Upper lobe of right lung (tissue), 1 donor: ENCODE results near the gene KCTD15. TPM values are rescaled to one million over a fixed set of nuclear protein-coding genes. Genes with fewer than 3 reads are reported as not detected.

Experiments used
- ATAC-seq: fragments of 200-7000 bp; cut with Tn5 transposase; one replicate; pipeline ENCODE4 v1.9.1; 2020; ENCODE audit warnings: mild to moderate bottlenecking, moderate library complexity
- DNase-seq: peaks from one replicate; pipeline ENCODE4 v3.0.0-alpha.2; 2020
- H3K27ac ChIP-seq: fragments of 200-600 bp; one replicate; pipeline ENCODE4 v1.8.0; 2022
- H3K27me3 ChIP-seq: fragments of 200-600 bp; one replicate; pipeline ENCODE4 v1.8.0; 2022; ENCODE audit warnings: mild to moderate bottlenecking
- H3K36me3 ChIP-seq: fragments of 200-600 bp; one replicate; pipeline ENCODE4 v1.8.0; 2022
- H3K4me1 ChIP-seq: fragments of 200-600 bp; one replicate; pipeline ENCODE4 v1.8.0; 2022
- H3K4me3 ChIP-seq: fragments of 200-600 bp; one replicate; pipeline ENCODE4 v1.8.0; 2022; ENCODE audit warnings: mild to moderate bottlenecking
- H3K9me3 ChIP-seq: fragments of 200-600 bp; one replicate; pipeline ENCODE4 v1.8.0; 2022
- intact Hi-C: fragments of 100-400 bp; cut with DNase I; formaldehyde crosslinking; loops from one replicate; pipeline ENCODE4 v1.11.0; 2022
- total RNA-seq: library from RNA; stranded (reverse); fragmentation: NEBNext Ultra II Directional; extraction: Animal tissue kit (Norgen Biotek cat#: 25700); gene quantifications from one replicate; pipeline ENCODE4 v1.2.1, GENCODE V29; 2021
- TF ChIP-seq, protein P1 (sequence below): fragments of 200-600 bp; IDR thresholded peaks from one replicate; pipeline ENCODE4 v1.8.0; 2022; ENCODE audit warnings: antibody characterized with exemption
- donor health status: DM: no; HTN: yes; CAD: no; lungs with severe emphysema.

The KCTD15 gene
- total RNA-seq, 1 donor from 2014 or later: 48.7 TPM

DNA sequence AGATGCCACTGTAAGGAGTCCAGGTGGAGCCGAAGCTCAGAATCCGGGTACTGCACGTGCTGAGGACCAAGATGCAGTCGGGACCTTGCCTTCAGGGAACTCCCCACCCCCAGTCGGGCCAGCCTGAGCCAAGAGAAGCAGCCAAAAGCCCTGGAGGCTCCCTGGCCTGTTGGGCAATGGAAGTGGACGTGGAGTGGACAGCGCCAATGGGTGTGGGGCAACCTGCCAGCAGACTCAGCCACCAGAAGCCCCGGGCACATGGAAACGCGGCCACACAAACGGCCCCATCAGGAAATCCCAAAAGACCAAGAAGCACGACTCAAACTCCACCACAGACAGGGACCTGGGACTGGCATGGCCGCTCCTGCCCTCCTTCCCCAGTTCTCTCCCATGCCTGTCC, 30.0 kb upstream of the KCTD15 start:
- no peak for ATAC-seq
- Histone ChIP-seq H3K27me3 (peaks cover 15% of the 10 kb centered on the region), H3K27ac (no peak overlapping the region), H3K9me3 (no peaks in the 10 kb centered on the region), H3K36me3 (no peaks in the 10 kb centered on the region), H3K4me3 (no peak overlapping the region), H3K4me1 (no peaks in the 10 kb centered on the region)
- no peak for DNase-seq
- TF ChIP-seq, protein P1, sequence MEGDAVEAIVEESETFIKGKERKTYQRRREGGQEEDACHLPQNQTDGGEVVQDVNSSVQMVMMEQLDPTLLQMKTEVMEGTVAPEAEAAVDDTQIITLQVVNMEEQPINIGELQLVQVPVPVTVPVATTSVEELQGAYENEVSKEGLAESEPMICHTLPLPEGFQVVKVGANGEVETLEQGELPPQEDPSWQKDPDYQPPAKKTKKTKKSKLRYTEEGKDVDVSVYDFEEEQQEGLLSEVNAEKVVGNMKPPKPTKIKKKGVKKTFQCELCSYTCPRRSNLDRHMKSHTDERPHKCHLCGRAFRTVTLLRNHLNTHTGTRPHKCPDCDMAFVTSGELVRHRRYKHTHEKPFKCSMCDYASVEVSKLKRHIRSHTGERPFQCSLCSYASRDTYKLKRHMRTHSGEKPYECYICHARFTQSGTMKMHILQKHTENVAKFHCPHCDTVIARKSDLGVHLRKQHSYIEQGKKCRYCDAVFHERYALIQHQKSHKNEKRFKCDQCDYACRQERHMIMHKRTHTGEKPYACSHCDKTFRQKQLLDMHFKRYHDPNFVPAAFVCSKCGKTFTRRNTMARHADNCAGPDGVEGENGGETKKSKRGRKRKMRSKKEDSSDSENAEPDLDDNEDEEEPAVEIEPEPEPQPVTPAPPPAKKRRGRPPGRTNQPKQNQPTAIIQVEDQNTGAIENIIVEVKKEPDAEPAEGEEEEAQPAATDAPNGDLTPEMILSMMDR: no peak
- intact Hi-C loops: no loop called here

DNA sequence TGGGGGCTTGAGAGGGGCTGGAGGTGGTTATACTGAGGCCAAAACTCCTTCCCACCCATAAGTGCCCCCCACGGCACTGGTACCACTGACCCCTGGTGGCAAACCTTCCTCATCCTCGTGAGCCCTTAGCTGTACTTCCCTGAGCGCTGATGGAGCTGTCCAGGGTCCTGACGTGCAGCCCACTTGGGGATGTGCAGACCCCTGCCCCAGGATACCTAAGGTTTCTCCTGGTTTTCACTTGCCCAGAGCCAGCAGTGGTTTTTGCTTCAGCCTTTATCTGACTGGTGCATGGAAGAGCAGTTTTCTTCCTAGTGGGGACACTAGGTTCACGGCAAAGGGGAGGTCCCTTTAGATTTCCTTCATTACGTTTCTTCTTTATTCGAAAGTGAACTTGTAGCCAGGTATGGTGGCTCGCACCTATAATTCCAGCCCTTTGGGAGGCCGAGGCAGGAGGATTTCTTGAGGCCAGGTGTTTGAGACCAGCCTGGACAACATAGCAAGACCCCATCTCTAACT, 28.7 kb upstream of the KCTD15 start:
- Histone ChIP-seq H3K36me3 (no peaks in the 10 kb centered on the region), H3K9me3 (no peaks in the 10 kb centered on the region), H3K4me1 (no peaks in the 10 kb centered on the region), H3K4me3 (no peak overlapping the region), H3K27ac (no peak overlapping the region), H3K27me3 (peaks cover 15% of the 10 kb centered on the region)
- no peak for DNase-seq
- intact Hi-C loops: no loop called here
- TF ChIP-seq, protein P1: no peak
- ATAC-seq: no peak

DNA sequence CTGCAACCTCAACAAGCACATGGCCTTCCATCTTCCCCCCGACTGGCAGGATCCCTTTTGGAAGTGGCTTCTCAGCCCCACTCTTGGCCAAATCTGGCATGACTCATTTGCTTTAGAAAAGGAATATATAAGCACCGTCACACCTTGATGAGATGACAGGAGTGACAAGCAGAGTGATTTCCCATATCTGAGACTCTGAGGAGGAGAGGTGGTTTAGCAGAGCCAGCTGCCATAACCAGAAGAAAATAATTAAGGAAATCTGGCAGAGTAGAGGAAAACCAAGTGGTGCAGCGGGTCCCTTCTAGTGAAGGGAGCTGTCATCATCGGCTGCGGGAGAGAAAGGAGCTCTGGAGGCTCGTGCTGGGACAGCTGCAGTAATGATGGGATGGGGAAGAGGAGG, 27.5 kb upstream of the KCTD15 start:
- no peaks in the 10 kb centered on the region for H3K9me3 ChIP-seq
- H3K27ac ChIP-seq: no peak overlapping the region
- TF ChIP-seq, protein P1: no peak
- ATAC-seq (no peak), DNase-seq (no peak)
- no peaks in the 10 kb centered on the region for H3K36me3 ChIP-seq
- peaks cover 15% of the 10 kb centered on the region for H3K27me3 ChIP-seq
- intact Hi-C loops: no loop called here
- no peak overlapping the region for H3K4me3 ChIP-seq
- no peaks in the 10 kb centered on the region for H3K4me1 ChIP-seq

DNA sequence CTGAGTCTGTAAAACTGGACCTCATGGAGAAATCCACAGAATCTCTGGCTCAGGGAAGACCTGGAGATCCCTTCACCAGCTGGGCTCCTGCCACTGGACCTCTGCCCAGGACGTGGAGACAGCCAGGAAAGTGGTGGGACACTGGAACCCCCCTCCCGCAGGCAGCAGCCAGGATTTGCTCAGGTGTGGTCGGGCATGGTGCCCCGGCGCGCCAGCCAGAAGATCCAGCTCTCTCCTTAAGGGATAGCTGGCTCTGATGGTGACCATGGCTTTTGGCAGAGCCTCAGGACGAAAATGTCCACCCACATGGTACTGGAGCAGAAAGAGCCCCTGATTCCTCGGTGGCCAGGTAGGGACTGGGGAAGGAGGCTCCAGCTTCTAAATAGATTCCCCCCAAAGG, 26.6 kb upstream of the KCTD15 start:
- DNase-seq: no peak
- no peak overlapping the region for H3K27ac ChIP-seq
- ATAC-seq: no peak
- intact Hi-C loops: loop anchor here (5.0 kb wide), 1 partner anchor 338 kb away; no protein-coding TSS in a partner anchor
- TF ChIP-seq, protein P1: no peak
- H3K9me3 ChIP-seq: no peaks in the 10 kb centered on the region
- H3K27me3 ChIP-seq: peaks cover 15% of the 10 kb centered on the region
- no peaks in the 10 kb centered on the region for H3K4me1 ChIP-seq
- H3K4me3 ChIP-seq: no peak overlapping the region
- no peaks in the 10 kb centered on the region for H3K36me3 ChIP-seq

DNA sequence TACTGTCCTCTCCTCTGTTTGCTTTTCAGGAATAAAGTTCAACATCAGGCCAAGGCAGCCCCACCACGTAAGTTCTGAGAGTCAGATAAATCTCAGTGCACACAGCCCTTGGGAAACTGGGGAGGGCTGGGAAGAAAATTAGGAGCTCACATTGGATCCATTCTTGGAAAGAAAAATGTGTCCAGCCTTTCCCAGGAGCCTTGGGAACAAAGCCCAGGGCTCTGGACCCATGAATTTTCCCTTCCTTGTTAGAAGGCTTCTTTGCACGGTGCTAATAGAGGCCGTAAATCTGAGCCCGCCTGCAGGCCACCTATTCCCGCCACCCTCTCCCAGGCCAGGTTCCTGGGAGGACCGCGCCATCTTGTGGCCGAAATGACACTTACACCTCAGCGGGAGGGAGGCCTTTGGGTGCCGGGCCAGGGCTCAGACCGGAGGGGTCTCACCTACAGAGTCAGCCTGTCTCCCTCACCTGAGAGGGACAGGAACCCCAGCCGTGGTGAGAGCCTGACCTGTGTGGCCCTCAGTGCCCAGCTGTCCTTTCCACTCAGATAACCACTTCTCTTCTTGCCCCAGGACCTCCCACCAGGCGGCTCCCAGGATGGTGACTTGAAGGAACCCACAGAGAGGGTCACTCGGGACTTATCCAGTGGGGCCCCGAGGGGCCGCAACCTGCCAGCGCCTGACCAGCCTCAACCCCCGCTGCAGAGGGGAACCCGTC, 25.1 kb upstream of the KCTD15 start:
- no peaks in the 10 kb centered on the region for H3K4me1 ChIP-seq
- H3K36me3 ChIP-seq: no peaks in the 10 kb centered on the region
- H3K4me3 ChIP-seq: no peak overlapping the region
- no peak overlapping the region for H3K27ac ChIP-seq
- TF ChIP-seq, protein P1: peak; percentile 83
- no peaks in the 10 kb centered on the region for H3K9me3 ChIP-seq
- DNase-seq: peak; percentile 84
- H3K27me3 ChIP-seq: peaks cover 15% of the 10 kb centered on the region
- peak; percentile 81 for ATAC-seq
- intact Hi-C loops: loop anchor here (5.0 kb wide), 1 partner anchor 339 kb away; no protein-coding TSS in a partner anchor
